Body of pancreas (tissue), 4 donors: ENCODE results near the gene LSM10. TPM values are rescaled to one million over a fixed set of nuclear protein-coding genes. Genes with fewer than 3 reads are reported as not detected.

Experiments
- ATAC-seq: fragments of 150-250 bp; one replicate; pipeline ENCODE4 v1.9.1; 2016
- DNase-seq, 4 donors: peaks; one replicate each; pipeline ENCODE4 v3.0.0-alpha.2; 2019
- H3K27ac ChIP-seq, 4 donors: fragments of 200-600 bp; sonication (generic); 1 replicate in 3 of 4; 2 replicates in 1 of 4; pipeline versions ENCODE4 v1.5.1 to v1.6.1; 2016 to 2019; ENCODE audit warnings: mild to moderate bottlenecking in 1 of 4, mixed read lengths in 1 of 4, moderate library complexity in 1 of 4
- H3K27me3 ChIP-seq, 2 donors: fragments of 200-600 bp; sonication (generic); one replicate each; pipeline ENCODE4 v1.6.0; 2016; ENCODE audit warnings: mild to moderate bottlenecking in 1 of 2
- H3K36me3 ChIP-seq, 2 donors: fragments of 200-600 bp; sonication (generic); replicated peaks in 1 of 2; 2 replicates each; pipeline ENCODE4 v1.5.1; 2016; ENCODE audit warnings: low read depth in 2 of 2; ENCODE audit not compliant: insufficient read depth in 1 of 2
- H3K4me1 ChIP-seq: fragments of 200-600 bp; sonication (generic); one replicate; pipeline ENCODE4 v1.6.0; 2016
- H3K4me3 ChIP-seq, 2 donors: fragments of 200-600 bp; sonication (generic); 1 replicate in 1 of 2; 2 replicates in 1 of 2; pipeline ENCODE4 v1.5.1; 2016 to 2019
- H3K9me3 ChIP-seq, 3 donors: fragments of 200-600 bp; sonication (generic); 1 replicate in 2 of 3; 2 replicates in 1 of 3; pipeline ENCODE4 v1.5.1; 2016
- CTCF ChIP-seq, 7 experiments: fragments of 450-650 bp in 4 of 7; fragments of 200-600 bp in 3 of 7; sonication (generic) in 3 of 7; IDR thresholded peaks; one replicate each; pipeline ENCODE4 v1.5.1; 2016 to 2019; ENCODE audit warnings: antibody characterized with exemption in 7 of 7
- POLR2A ChIP-seq, 3 donors: fragments of 450-650 bp; IDR thresholded peaks; one replicate each; pipeline ENCODE4 v1.6.1; 2016; ENCODE audit warnings: antibody characterized with exemption in 3 of 3, mild to moderate bottlenecking in 2 of 3
- WGBS, 2 donors: methylation state at CpG; one replicate each; pipeline ENCODE4 v1.1.5; 2017; 5-methylcytosine and 5-hydroxymethylcytosine counted together
- intact Hi-C: fragments of 100-400 bp; cut with DNase I; formaldehyde crosslinking; loops from one replicate; pipeline ENCODE4 v1.15.1; 2023
- total RNA-seq, 2 donors: library from RNA; depleted of rRNA; stranded (reverse); fragments of >200 nt; gene quantifications; one replicate each; pipeline ENCODE4 v1.1.0, GENCODE V29; 2016

Gene LSM10
- total RNA-seq, 2 donors from 2014 or later, result 12.2 to 21.8 TPM

- Histone ChIP-seq H3K27me3 (no peaks in the 10 kb centered on the region), H3K27ac (peak overlapping the region; percentile 48 to 100 (median 99)), H3K4me1 (peaks cover 76% of the 10 kb centered on the region), H3K4me3 (no peak overlapping the region), H3K9me3 (no peaks in the 10 kb centered on the region), H3K36me3 (no peaks in the 10 kb centered on the region)
- DNase-seq (peak; percentile 84 to 93 (median 92)), ATAC-seq (peak; percentile 34)
- TF ChIP-seq POLR2A (IDR thresholded peaks at IDR 0.05), result peak in 2 of 3 donors; percentile 31 to 33
- TF ChIP-seq CTCF (IDR thresholded peaks at IDR 0.05), result peak in 1 of 7 experiments; percentile 4
- intact Hi-C loops, result no loop called here
- WGBS, 2 donors, result 38 to 46% methylated on average over 3 to 4 of the region's 4 CpGs
Observed at GRCh38 chr1:36383240-36383639, 14.5 kb downstream of the LSM10 start.

GRCh38 chr1:36382669-36383068, 15.0 kb downstream of the LSM10 start:
- no peak for TF ChIP-seq POLR2A (IDR thresholded peaks at IDR 0.05)
- no peak for TF ChIP-seq CTCF (IDR thresholded peaks at IDR 0.05)
- no peak for DNase-seq
- ATAC-seq, result no peak
- Histone ChIP-seq H3K27me3 (no peaks in the 10 kb centered on the region), H3K9me3 (no peaks in the 10 kb centered on the region), H3K27ac (peak overlapping the region; percentile 48 to 100 (median 99)), H3K4me3 (no peak overlapping the region), H3K36me3 (no peaks in the 10 kb centered on the region), H3K4me1 (peaks cover 82% of the 10 kb centered on the region)
- intact Hi-C loops, result no loop called here
- 62 to 67% methylated on average over 4 of the region's 4 CpGs for WGBS, 2 donors

GRCh38 chr1:36382231-36382630, 15.5 kb downstream of the LSM10 start:
- no peak for TF ChIP-seq CTCF (IDR thresholded peaks at IDR 0.05)
- no peak for TF ChIP-seq POLR2A (IDR thresholded peaks at IDR 0.05)
- Histone ChIP-seq H3K4me1 (peaks cover 83% of the 10 kb centered on the region), H3K27ac (peak overlapping the region; percentile 48 to 100 (median 99)), H3K36me3 (no peaks in the 10 kb centered on the region), H3K4me3 (no peak overlapping the region), H3K27me3 (no peaks in the 10 kb centered on the region), H3K9me3 (no peaks in the 10 kb centered on the region)
- no peak for DNase-seq
- intact Hi-C loops, result no loop called here
- ATAC-seq, result no peak
- 80 to 85% methylated on average over 9 of the region's 9 CpGs for WGBS, 2 donors

GRCh38 chr1:36381405-36381804, 16.3 kb downstream of the LSM10 start:
- ATAC-seq (no peak), DNase-seq (no peak)
- no peaks in the 10 kb centered on the region for H3K27me3 ChIP-seq
- intact Hi-C loops, result no loop called here
- no peaks in the 10 kb centered on the region for H3K36me3 ChIP-seq
- WGBS, 2 donors, result 86 to 88% methylated on average over 5 of the region's 5 CpGs
- H3K4me1 ChIP-seq, result peaks cover 75% of the 10 kb centered on the region
- no peak overlapping the region for H3K4me3 ChIP-seq
- TF ChIP-seq POLR2A (IDR thresholded peaks at IDR 0.05) (no peak), CTCF (IDR thresholded peaks at IDR 0.05) (no peak)
- H3K27ac ChIP-seq, result peak overlapping the region in 2 of 4 donors; percentile 99 to 100
- no peaks in the 10 kb centered on the region for H3K9me3 ChIP-seq

- Histone ChIP-seq H3K4me3 (no peak overlapping the region), H3K4me1 (peaks cover 77% of the 10 kb centered on the region), H3K36me3 (no peaks in the 10 kb centered on the region), H3K27ac (peak overlapping the region; percentile 32 to 52 (median 39)), H3K27me3 (no peaks in the 10 kb centered on the region), H3K9me3 (no peaks in the 10 kb centered on the region)
- ATAC-seq (no peak), DNase-seq (no peak)
- intact Hi-C loops, result no loop called here
- TF ChIP-seq CTCF (IDR thresholded peaks at IDR 0.05) (no peak), POLR2A (IDR thresholded peaks at IDR 0.05) (no peak)
- 37 to 55% methylated on average over 3 of the region's 3 CpGs for WGBS, 2 donors
Observed at GRCh38 chr1:36380782-36381181, 16.9 kb downstream of the LSM10 start.
